IPS-NIHi11 (cell line): ENCODE data around the gene DHTKD1.

ENCODE experiments used
- DNase-seq: peaks from one replicate; pipeline ENCODE4 v3.0.0; 2012; ENCODE audit warnings: mixed read lengths, low spot score

The DHTKD1 gene

GRCh38 chr10:12068449-12069269 is at the start of gene DHTKD1:
Gene DHTKD1, plus strand, starts transcription at chr10:12068954. Its CDS starts 80 bp downstream, at chr10:12069034.
- peak; percentile 100 for DNase-seq

- no peak for DNase-seq
Observed at GRCh38 chr10:12019283-12019971, 49.3 kb upstream of the DHTKD1 start.

- DNase-seq = no peak
Observed at GRCh38 chr10:12020574-12020973, 48.2 kb upstream of the DHTKD1 start.

GRCh38 chr10:12022580-12023257 is 46.0 kb upstream of the DHTKD1 start:
- no peak for DNase-seq

- DNase-seq = no peak
Observed at GRCh38 chr10:12025591-12025990, 43.2 kb upstream of the DHTKD1 start.

GRCh38 chr10:12027539-12027938 is 41.2 kb upstream of the DHTKD1 start:
- no peak for DNase-seq

GRCh38 chr10:12031404-12031803 is 37.4 kb upstream of the DHTKD1 start:
- no peak for DNase-seq

GRCh38 chr10:12036073-12036655 is 32.6 kb upstream of the DHTKD1 start:
- DNase-seq = no peak

GRCh38 chr10:12041766-12042408 is 26.9 kb upstream of the DHTKD1 start:
- no peak for DNase-seq

GRCh38 chr10:12042409-12042796 is 26.4 kb upstream of the DHTKD1 start:
- DNase-seq = peak; percentile 42

GRCh38 chr10:12042797-12043651 is 25.7 kb upstream of the DHTKD1 start, which contains the start of gene UPF2:
Gene UPF2, minus strand, starts transcription at chr10:12042809. Its CDS starts 7,386 bp downstream, at chr10:12035423.
- DNase-seq = peak; percentile 98

GRCh38 chr10:12045596-12045995 is 23.2 kb upstream of the DHTKD1 start:
- DNase-seq = no peak

GRCh38 chr10:12048547-12048946 is 20.2 kb upstream of the DHTKD1 start:
- DNase-seq = no peak

GRCh38 chr10:12050528-12050927 is 18.2 kb upstream of the DHTKD1 start:
- no peak for DNase-seq

GRCh38 chr10:12051241-12051640 is 17.5 kb upstream of the DHTKD1 start:
- DNase-seq = no peak

- no peak for DNase-seq
Observed at GRCh38 chr10:12055732-12056131, 13.0 kb upstream of the DHTKD1 start.

- DNase-seq = no peak
Observed at GRCh38 chr10:12056748-12057147, 12.0 kb upstream of the DHTKD1 start.

GRCh38 chr10:12061124-12061523 is 7.6 kb upstream of the DHTKD1 start:
- no peak for DNase-seq

GRCh38 chr10:12062754-12063482 is 5.8 kb upstream of the DHTKD1 start:
- no peak for DNase-seq

GRCh38 chr10:12063483-12063818 is 5.3 kb upstream of the DHTKD1 start:
- no peak for DNase-seq
